ENCODE data around the gene GOLT1A. TPM values are rescaled to one million over a fixed set of nuclear protein-coding genes. Genes with fewer than 3 reads are reported as not detected.

GOLT1A gene
- total and polyA plus RNA-seq, 2 donors (not counting 1 experiment from before 2014, with no cell fraction given) = not detected

- H3K27me3 Mint-ChIP-seq = peaks cover 8% of the 10 kb centered on the region
- no peaks in the 10 kb centered on the region for H3K4me1 ChIP-seq (ENCODE audit: control insufficient read depth in 2 of 2, insufficient read depth in 2 of 2, low read length in 2 of 2)
- ATAC-seq (ENCODE audit: low read depth) = no peak
- H2AFZ ChIP-seq (ENCODE audit: insufficient read depth, low read depth, low read length, poor library complexity, severe bottlenecking) = no peak overlapping the region
- ChIA-PET POLR2A (interaction anchor here (0.5 kb wide), 1 partner anchor 252 kb away, joined by 3 read pairs; no protein-coding TSS in a partner anchor), CTCF (interaction anchor here (2.9 kb wide), 1 partner anchor 9 kb away, joined by 12 read pairs; no protein-coding TSS in a partner anchor)
- no peaks in the 10 kb centered on the region for H4K20me1 ChIP-seq (ENCODE audit: control insufficient read depth, insufficient read depth, low read length, poor library complexity, severe bottlenecking)
- H3K27me3 ChIP-seq (replicated peaks in 1 of 4; ENCODE audit: control extremely low read depth in 1 of 4, control insufficient read depth in 3 of 4, insufficient read depth in 4 of 4, low read length in 3 of 4) = peaks cover 0 to 6% (median 0%) of the 10 kb centered on the region in 4 experiments
- no peak for DNase-seq
- H3K4me3 Mint-ChIP-seq = no peak overlapping the region
- no peaks in the 10 kb centered on the region for H3K36me3 ChIP-seq (replicated peaks in 1 of 2; ENCODE audit: control extremely low read depth in 1 of 2, control insufficient read depth in 1 of 2, extremely low read depth in 1 of 2, insufficient read depth in 2 of 2, low read length in 1 of 2)
- H3K4me3 ChIP-seq (ENCODE audit: control extremely low read depth in 1 of 5, extremely low read depth in 1 of 5, insufficient read depth in 1 of 5, low read depth in 2 of 5, low read length in 4 of 5) = no peak overlapping the region
- peaks cover 11 to 39% (median 29%) of the 10 kb centered on the region in 3 donors for H3K9me3 ChIP-seq (ENCODE audit: control extremely low read depth in 1 of 3, control insufficient read depth in 2 of 3, insufficient read depth in 1 of 3, low read length in 2 of 3)
- WGBS (ENCODE audit: insufficient coverage) = no CpG with 5 or more reads among the region's 2 CpGs
- H3K4me1 Mint-ChIP-seq = no peaks in the 10 kb centered on the region
- TF ChIP-seq, protein P1, sequence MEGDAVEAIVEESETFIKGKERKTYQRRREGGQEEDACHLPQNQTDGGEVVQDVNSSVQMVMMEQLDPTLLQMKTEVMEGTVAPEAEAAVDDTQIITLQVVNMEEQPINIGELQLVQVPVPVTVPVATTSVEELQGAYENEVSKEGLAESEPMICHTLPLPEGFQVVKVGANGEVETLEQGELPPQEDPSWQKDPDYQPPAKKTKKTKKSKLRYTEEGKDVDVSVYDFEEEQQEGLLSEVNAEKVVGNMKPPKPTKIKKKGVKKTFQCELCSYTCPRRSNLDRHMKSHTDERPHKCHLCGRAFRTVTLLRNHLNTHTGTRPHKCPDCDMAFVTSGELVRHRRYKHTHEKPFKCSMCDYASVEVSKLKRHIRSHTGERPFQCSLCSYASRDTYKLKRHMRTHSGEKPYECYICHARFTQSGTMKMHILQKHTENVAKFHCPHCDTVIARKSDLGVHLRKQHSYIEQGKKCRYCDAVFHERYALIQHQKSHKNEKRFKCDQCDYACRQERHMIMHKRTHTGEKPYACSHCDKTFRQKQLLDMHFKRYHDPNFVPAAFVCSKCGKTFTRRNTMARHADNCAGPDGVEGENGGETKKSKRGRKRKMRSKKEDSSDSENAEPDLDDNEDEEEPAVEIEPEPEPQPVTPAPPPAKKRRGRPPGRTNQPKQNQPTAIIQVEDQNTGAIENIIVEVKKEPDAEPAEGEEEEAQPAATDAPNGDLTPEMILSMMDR (IDR thresholded peaks at IDR 0.05) = no peak
- TF ChIP-seq EZH2 (IDR thresholded peaks at IDR 0.05; ENCODE audit: borderline replicate concordance, insufficient read depth, low read depth, low read length, poor library complexity, severe bottlenecking) = no peak
- no peak overlapping the region for H3K27ac Mint-ChIP-seq
- no peaks in the 10 kb centered on the region for H3K79me2 ChIP-seq (ENCODE audit: control insufficient read depth, insufficient read depth, low read length)
- H3K27ac ChIP-seq (ENCODE audit: low read length in 2 of 2) = no peak overlapping the region
- peaks cover 12% of the 10 kb centered on the region for H3K9me3 Mint-ChIP-seq (ENCODE audit: insufficient read depth)
- no peak overlapping the region for H3K4me2 ChIP-seq (replicated peaks; ENCODE audit: low read depth, low read length, poor library complexity, severe bottlenecking)
- intact Hi-C loops (cut with micrococcal nuclease) = no loop called here
- no peak overlapping the region for H3K9ac ChIP-seq (ENCODE audit: low read length)
Measured at GRCh38 chr1:204172404-204173029, 41.3 kb downstream of the GOLT1A start.

GRCh38 chr1:204171751-204172178 is 42.0 kb downstream of the GOLT1A start:
- Histone ChIP-seq H3K9ac (ENCODE audit: low read length) (no peak overlapping the region), H2AFZ (ENCODE audit: insufficient read depth, low read depth, low read length, poor library complexity, severe bottlenecking) (no peak overlapping the region), H3K27me3 (replicated peaks in 1 of 4; ENCODE audit: control extremely low read depth in 1 of 4, control insufficient read depth in 3 of 4, insufficient read depth in 4 of 4, low read length in 3 of 4) (peaks cover 0 to 3% (median 0%) of the 10 kb centered on the region in 4 experiments), H3K36me3 (replicated peaks in 1 of 2; ENCODE audit: control extremely low read depth in 1 of 2, control insufficient read depth in 1 of 2, extremely low read depth in 1 of 2, insufficient read depth in 2 of 2, low read length in 1 of 2) (no peaks in the 10 kb centered on the region), H4K20me1 (ENCODE audit: control insufficient read depth, insufficient read depth, low read length, poor library complexity, severe bottlenecking) (no peaks in the 10 kb centered on the region), H3K9me3 (ENCODE audit: control extremely low read depth in 1 of 3, control insufficient read depth in 2 of 3, insufficient read depth in 1 of 3, low read length in 2 of 3) (peaks cover 11 to 41% (median 32%) of the 10 kb centered on the region in 3 donors), H3K4me2 (replicated peaks; ENCODE audit: low read depth, low read length, poor library complexity, severe bottlenecking) (no peak overlapping the region), H3K79me2 (ENCODE audit: control insufficient read depth, insufficient read depth, low read length) (no peaks in the 10 kb centered on the region), H3K4me3 (ENCODE audit: control extremely low read depth in 1 of 5, extremely low read depth in 1 of 5, insufficient read depth in 1 of 5, low read depth in 2 of 5, low read length in 4 of 5) (no peak overlapping the region), H3K27ac (ENCODE audit: low read length in 2 of 2) (no peak overlapping the region), H3K4me1 (ENCODE audit: control insufficient read depth in 2 of 2, insufficient read depth in 2 of 2, low read length in 2 of 2) (no peaks in the 10 kb centered on the region)
- TF ChIP-seq, protein P1 (IDR thresholded peaks at IDR 0.05) = no peak
- no peak for TF ChIP-seq EZH2 (IDR thresholded peaks at IDR 0.05; ENCODE audit: borderline replicate concordance, insufficient read depth, low read depth, low read length, poor library complexity, severe bottlenecking)
- H3K9me3 Mint-ChIP-seq (ENCODE audit: insufficient read depth) = peaks cover 12% of the 10 kb centered on the region
- ChIA-PET POLR2A (interaction anchor here (0.5 kb wide), 1 partner anchor 251 kb away, joined by 3 read pairs; no protein-coding TSS in a partner anchor), CTCF (interaction anchor here (2.3 to 2.9 kb wide), 2 partner anchors 8 to 191 kb away, joined by 5 to 12 read pairs; no protein-coding TSS in a partner anchor)
- no peak for DNase-seq
- no peaks in the 10 kb centered on the region for H3K4me1 Mint-ChIP-seq
- no peak for ATAC-seq (ENCODE audit: low read depth)
- WGBS (ENCODE audit: insufficient coverage) = no CpG with 5 or more reads among the region's 4 CpGs
- intact Hi-C loops (cut with micrococcal nuclease) = no loop called here
- no peak overlapping the region for H3K27ac Mint-ChIP-seq
- H3K27me3 Mint-ChIP-seq = peaks cover 8% of the 10 kb centered on the region
- H3K4me3 Mint-ChIP-seq = no peak overlapping the region
